Endodermal cell (in vitro differentiated cells): Measurements from ENCODE around the gene UNK. TPM values are rescaled to one million over a fixed set of nuclear protein-coding genes. Genes with fewer than 3 reads are reported as not detected.
A peak's percentile ranks its signal among the peaks of the same experiment; 100 is the strongest.
"Not testable (repeated sequence)": the region's sequence is repeated elsewhere in the genome, so short reads cannot be mapped to it uniquely, and the experiment has no call there.

Experiments
- DNase-seq: peaks from one replicate; pipeline ENCODE4 v3.0.0-alpha.2; 2017
- H3K27ac ChIP-seq: 2 replicates; pipeline ENCODE4 v1.5.1; 2013; ENCODE audit warnings: mild to moderate bottlenecking, low read depth, low read length, moderate library complexity
- H3K27me3 ChIP-seq: 2 replicates; pipeline ENCODE4 v1.6.1; 2013; ENCODE audit warnings: mild to moderate bottlenecking, low read length, moderate library complexity; ENCODE audit not compliant: insufficient read depth, control insufficient read depth, poor library complexity, severe bottlenecking
- H3K36me3 ChIP-seq: 2 replicates; pipeline ENCODE4 v1.7.0; 2013; ENCODE audit warnings: mild to moderate bottlenecking, low read length, moderate library complexity; ENCODE audit not compliant: control insufficient read depth, insufficient read depth
- H3K4me1 ChIP-seq: one replicate; pipeline ENCODE4 v1.7.0; 2013; ENCODE audit warnings: low read length; ENCODE audit not compliant: control insufficient read depth, insufficient read depth
- H3K4me3 ChIP-seq: 2 replicates; pipeline ENCODE4 v1.5.1; 2013; ENCODE audit warnings: mild to moderate bottlenecking, low read length, moderate library complexity
- H3K9ac ChIP-seq: 2 replicates; pipeline ENCODE4 v1.6.1; 2013; ENCODE audit warnings: mild to moderate bottlenecking, low read length, moderate library complexity; ENCODE audit not compliant: poor library complexity, severe bottlenecking; ENCODE audit errors: extremely low read depth
- H3K9me3 ChIP-seq: 2 replicates; pipeline ENCODE4 v1.6.1; 2013; ENCODE audit warnings: mild to moderate bottlenecking, low read length, moderate library complexity; ENCODE audit not compliant: control insufficient read depth
- H3K27ac Mint-ChIP-seq: 2 replicates; pipeline ENCODE4 v1.8.0; 2020; ENCODE audit warnings: mixed read lengths
- H3K27me3 Mint-ChIP-seq: 2 replicates; pipeline ENCODE4 v1.8.0; 2021; ENCODE audit warnings: mild to moderate bottlenecking, mixed read lengths; ENCODE audit not compliant: insufficient read depth
- H3K36me3 Mint-ChIP-seq: 2 replicates; pipeline ENCODE4 v1.8.0; 2020; ENCODE audit warnings: low read depth, mixed read lengths
- H3K4me1 Mint-ChIP-seq: 2 replicates; pipeline ENCODE4 v1.8.0; 2020; ENCODE audit warnings: mixed read lengths
- H3K4me3 Mint-ChIP-seq: 2 replicates; pipeline ENCODE4 v1.8.0; 2020; ENCODE audit warnings: mild to moderate bottlenecking, moderate library complexity, mixed read lengths
- H3K9me3 Mint-ChIP-seq: 2 replicates; pipeline ENCODE4 v1.8.0; 2020; ENCODE audit warnings: mild to moderate bottlenecking, mixed read lengths
- WGBS, 2 experiments: methylation state at CpG; one replicate each; pipeline versions ENCODE4 v1.1.5 to v1.1.7; 2013; ENCODE audit warnings: missing lambda C conversion rate in 2 of 2, mixed read lengths in 1 of 2; ENCODE audit not compliant: insufficient coverage in 1 of 2, insufficient read length in 1 of 2; 5-methylcytosine and 5-hydroxymethylcytosine counted together
- total RNA-seq, 2 donors: library from RNA; stranded (reverse); fragmentation: NEBNext Ultra II Directional in 1 of 2; extraction: Animal tissue kit (Norgen Biotek cat#: 25700) in 1 of 2; gene quantifications; 2 replicates in 1 of 2; 3 replicates in 1 of 2; pipeline ENCODE4 v1.2.1, GENCODE V29; 2021
- TF ChIP-seq, protein P1 (sequence below): fragments of 200-600 bp; sonication (generic); conservative IDR thresholded peaks from 2 replicates; pipeline ENCODE4 v1.5.0; 2021; ENCODE audit warnings: antibody characterized with exemption, mild to moderate bottlenecking

UNK gene
- total RNA-seq, 2 donors from 2014 or later = 38.0 to 39.0 TPM

- H3K9me3 ChIP-seq = no peaks in the 10 kb centered on the region
- H3K9me3 Mint-ChIP-seq = no peaks in the 10 kb centered on the region
- no peaks in the 10 kb centered on the region for H3K27me3 Mint-ChIP-seq
- no peak overlapping the region for H3K4me3 Mint-ChIP-seq
- H3K27me3 ChIP-seq = no peaks in the 10 kb centered on the region
- no peaks in the 10 kb centered on the region for H3K36me3 Mint-ChIP-seq
- peaks cover 5% of the 10 kb centered on the region for H3K4me1 ChIP-seq
- H3K4me1 Mint-ChIP-seq = peaks cover 14% of the 10 kb centered on the region
- H3K27ac Mint-ChIP-seq = peak overlapping the region; percentile 66
- WGBS, 2 experiments = 85 to 89% methylated on average over 9 to 23 of the region's 23 CpGs
- no peak overlapping the region for H3K9ac ChIP-seq
- DNase-seq = peak; percentile 66
- no peak overlapping the region for H3K4me3 ChIP-seq
- H3K36me3 ChIP-seq = no peaks in the 10 kb centered on the region
- peak overlapping the region; percentile 93 for H3K27ac ChIP-seq
- TF ChIP-seq, protein P1, sequence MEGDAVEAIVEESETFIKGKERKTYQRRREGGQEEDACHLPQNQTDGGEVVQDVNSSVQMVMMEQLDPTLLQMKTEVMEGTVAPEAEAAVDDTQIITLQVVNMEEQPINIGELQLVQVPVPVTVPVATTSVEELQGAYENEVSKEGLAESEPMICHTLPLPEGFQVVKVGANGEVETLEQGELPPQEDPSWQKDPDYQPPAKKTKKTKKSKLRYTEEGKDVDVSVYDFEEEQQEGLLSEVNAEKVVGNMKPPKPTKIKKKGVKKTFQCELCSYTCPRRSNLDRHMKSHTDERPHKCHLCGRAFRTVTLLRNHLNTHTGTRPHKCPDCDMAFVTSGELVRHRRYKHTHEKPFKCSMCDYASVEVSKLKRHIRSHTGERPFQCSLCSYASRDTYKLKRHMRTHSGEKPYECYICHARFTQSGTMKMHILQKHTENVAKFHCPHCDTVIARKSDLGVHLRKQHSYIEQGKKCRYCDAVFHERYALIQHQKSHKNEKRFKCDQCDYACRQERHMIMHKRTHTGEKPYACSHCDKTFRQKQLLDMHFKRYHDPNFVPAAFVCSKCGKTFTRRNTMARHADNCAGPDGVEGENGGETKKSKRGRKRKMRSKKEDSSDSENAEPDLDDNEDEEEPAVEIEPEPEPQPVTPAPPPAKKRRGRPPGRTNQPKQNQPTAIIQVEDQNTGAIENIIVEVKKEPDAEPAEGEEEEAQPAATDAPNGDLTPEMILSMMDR = no peak
Measured at GRCh38 chr17:75869282-75870141, 84.9 kb downstream of the UNK start.

GRCh38 chr17:75870228-75870627 is 85.6 kb downstream of the UNK start:
- H3K4me3 ChIP-seq, H3K9ac ChIP-seq, H3K36me3 ChIP-seq, H3K4me3 Mint-ChIP-seq, H3K27me3 ChIP-seq, H3K36me3 Mint-ChIP-seq, H3K9me3 Mint-ChIP-seq, DNase-seq, H3K9me3 ChIP-seq, H3K4me1 ChIP-seq, H3K27me3 Mint-ChIP-seq: not testable (repeated sequence)
- Mint-ChIP-seq H3K4me1 (peaks cover 14% of the 10 kb centered on the region), H3K27ac (peak overlapping the region; percentile 15)
- peak overlapping the region; percentile 93 for H3K27ac ChIP-seq
- WGBS, 2 experiments = 92 to 95% methylated on average over 6 to 10 of the region's 10 CpGs

- TF ChIP-seq, protein P1 = no peak
- Histone ChIP-seq H3K27ac (peak overlapping the region; percentile 24), H3K27me3 (peaks cover 14% of the 10 kb centered on the region), H3K36me3 (no peaks in the 10 kb centered on the region), H3K9me3 (no peaks in the 10 kb centered on the region), H3K9ac (no peak overlapping the region), H3K4me1 (peaks cover 5% of the 10 kb centered on the region), H3K4me3 (no peak overlapping the region)
- WGBS, 2 experiments = 83 to 100% methylated on average over 1 to 13 of the region's 13 CpGs
- no peak overlapping the region for H3K4me3 Mint-ChIP-seq
- no peaks in the 10 kb centered on the region for H3K36me3 Mint-ChIP-seq
- H3K27ac Mint-ChIP-seq = no peak overlapping the region
- H3K9me3 Mint-ChIP-seq = no peaks in the 10 kb centered on the region
- H3K27me3 Mint-ChIP-seq = peaks cover 17% of the 10 kb centered on the region
- DNase-seq = peak; percentile 76
- H3K4me1 Mint-ChIP-seq = peaks cover 23% of the 10 kb centered on the region
Measured at GRCh38 chr17:75872434-75873351, 88.1 kb downstream of the UNK start.
